H1 (cell line): ENCODE data around the gene PRKCA.

Source experiments
- CHD2 ChIP-seq: IDR thresholded peaks from 2 replicates; pipeline ENCODE4 v1.6.1; 2012; ENCODE audit warnings: low read length, improper control_type of control experiment
- POLR2AphosphoS5 ChIP-seq: IDR thresholded peaks from 2 replicates; pipeline ENCODE4 v1.6.1; 2011; ENCODE audit warnings: low read depth, low read length
- SRF ChIP-seq: IDR thresholded peaks from 2 replicates; pipeline ENCODE4 v1.6.1; 2011; ENCODE audit warnings: mild to moderate bottlenecking, low read depth, low read length, moderate library complexity

GRCh38 chr17:66557200-66557599, 254.8 kb downstream of the PRKCA start:
- TF ChIP-seq SRF (no peak), CHD2 (no peak), POLR2AphosphoS5 (no peak)
